HEK293 (cell line): Measurements from ENCODE around the gene RPS6KB2.

Experiments used
- CTCF ChIA-PET: fragments of 350-600 bp; formaldehyde crosslinking; extraction: SDS; loops from one replicate; lab custom pipeline; 2021; ENCODE audit warnings: antibody characterized with exemption; lab: Yijun Ruan, JAX
- POLR2A ChIA-PET: fragments of 300-600 bp; formaldehyde crosslinking; extraction: SDS; loops from one replicate; lab custom pipeline; 2020; ENCODE audit warnings: antibody characterized with exemption, inconsistent platforms; lab: Yijun Ruan, JAX
- H3K27ac ChIP-seq: fragments of 200-500 bp; sonication (Bioruptor generic); 2 replicates; pipeline ENCODE4 v1.5.1; 2014; ENCODE audit warnings: low read depth, low read length, control low read depth, inconsistent platforms; ENCODE audit errors: extremely low read depth
- H3K36me3 ChIP-seq, 2 experiments: fragments of 200-500 bp in 1 of 2; sonication (Bioruptor generic) in 1 of 2; 1 replicate in 1 of 2; 2 replicates in 1 of 2; pipeline ENCODE4 v1.5.1; 2014 to 2017; ENCODE audit warnings: inconsistent platforms in 2 of 2, low read length in 2 of 2; ENCODE audit not compliant: control insufficient read depth in 2 of 2, insufficient read depth in 1 of 2
- H3K4me1 ChIP-seq: fragments of 200-500 bp; sonication (Bioruptor generic); 2 replicates; pipeline ENCODE4 v1.5.1; 2014; ENCODE audit warnings: mild to moderate bottlenecking, low read length, inconsistent platforms; ENCODE audit not compliant: control insufficient read depth, insufficient read depth
- H3K4me3 ChIP-seq: 2 replicates; pipeline ENCODE4 v1.5.1; 2011; ENCODE audit warnings: low read depth, mild to moderate bottlenecking, control low read depth, low read length, moderate library complexity
- H3K9me3 ChIP-seq: fragments of 200-500 bp; sonication (Bioruptor generic); 2 replicates; pipeline ENCODE4 v1.5.1; 2014; ENCODE audit warnings: low read depth, low read length, inconsistent platforms; ENCODE audit not compliant: control insufficient read depth, insufficient read depth
- HOXD13 ChIP-seq: sonication (generic); formaldehyde crosslinking; IDR thresholded peaks from 2 replicates; pipeline ENCODE4 v1.8.0; 2022; ENCODE audit warnings: missing genetic modification reagents, borderline replicate concordance
- MEIS1 ChIP-seq: sonication (generic); formaldehyde crosslinking; IDR thresholded peaks from 2 replicates; pipeline ENCODE4 v1.8.1; 2022; ENCODE audit warnings: missing genetic modification reagents, mild to moderate bottlenecking, borderline replicate concordance
- MZF1 ChIP-seq: fragments of 450-650 bp; formaldehyde crosslinking; IDR thresholded peaks from 2 replicates; pipeline ENCODE4 v1.5.1; 2017; ENCODE audit warnings: missing biosample characterization, missing genetic modification characterization, borderline replicate concordance
- SCRT1 ChIP-seq: fragments of 450-650 bp; formaldehyde crosslinking; IDR thresholded peaks from 2 replicates; pipeline ENCODE4 v1.5.1; 2016; ENCODE audit warnings: missing biosample characterization, missing genetic modification characterization, borderline replicate concordance
- SETDB1 ChIP-seq: IDR thresholded peaks from one replicate; pipeline ENCODE4 v1.6.1; 2017; ENCODE audit warnings: mild to moderate bottlenecking, low read length, moderate library complexity, mixed read lengths; ENCODE audit not compliant: insufficient read length
- ZNF146 ChIP-seq: fragments of 450-650 bp; formaldehyde crosslinking; IDR thresholded peaks from 2 replicates; pipeline ENCODE4 v1.5.1; 2016; ENCODE audit warnings: missing biosample characterization, missing genetic modification characterization
- ZNF202 ChIP-seq: fragments of 450-650 bp; formaldehyde crosslinking; IDR thresholded peaks from 2 replicates; pipeline ENCODE4 v1.5.1; 2016; ENCODE audit warnings: missing biosample characterization, missing genetic modification characterization, borderline replicate concordance
- ZNF239 ChIP-seq: fragments of 450-650 bp; formaldehyde crosslinking; IDR thresholded peaks from 2 replicates; pipeline ENCODE4 v1.5.1; 2016; ENCODE audit warnings: missing biosample characterization, missing genetic modification characterization
- ZNF248 ChIP-seq: fragments of 450-650 bp; formaldehyde crosslinking; IDR thresholded peaks from 2 replicates; pipeline ENCODE4 v1.5.1; 2017; ENCODE audit warnings: missing biosample characterization, missing genetic modification characterization
- ZNF354C ChIP-seq: fragments of 450-650 bp; formaldehyde crosslinking; IDR thresholded peaks from 2 replicates; pipeline ENCODE4 v1.5.1; 2016; ENCODE audit warnings: missing biosample characterization, missing genetic modification characterization, low read depth, borderline replicate concordance
- ZNF394 ChIP-seq: fragments of 450-650 bp; formaldehyde crosslinking; IDR thresholded peaks from 2 replicates; pipeline ENCODE4 v1.5.1; 2016; ENCODE audit warnings: missing biosample characterization, missing genetic modification characterization, mild to moderate bottlenecking, moderate library complexity, borderline replicate concordance
- ZNF621 ChIP-seq: fragments of 450-650 bp; formaldehyde crosslinking; IDR thresholded peaks from 2 replicates; pipeline ENCODE4 v1.5.1; 2017; ENCODE audit warnings: missing biosample characterization, missing genetic modification characterization
- ZNF837 ChIP-seq: fragments of 450-650 bp; formaldehyde crosslinking; IDR thresholded peaks from 2 replicates; pipeline ENCODE4 v1.5.1; 2016; ENCODE audit warnings: missing biosample characterization, missing genetic modification characterization
- ZSCAN30 ChIP-seq: fragments of 450-650 bp; IDR thresholded peaks from 2 replicates; pipeline ENCODE4 v1.5.1; 2018; ENCODE audit warnings: missing biosample characterization, mild to moderate bottlenecking, missing genetic modification characterization, moderate library complexity
- TF ChIP-seq, protein P1 (sequence below): fragments of 450-650 bp; formaldehyde crosslinking; IDR thresholded peaks from 2 replicates; pipeline ENCODE4 v1.5.1; 2016; ENCODE audit warnings: missing biosample characterization, missing genetic modification characterization
- TF ChIP-seq, protein P2 (sequence below): fragments of 450-650 bp; formaldehyde crosslinking; IDR thresholded peaks from 2 replicates; pipeline ENCODE4 v1.5.1; 2016; ENCODE audit warnings: missing biosample characterization, missing genetic modification characterization, low read depth

Gene RPS6KB2

DNA sequence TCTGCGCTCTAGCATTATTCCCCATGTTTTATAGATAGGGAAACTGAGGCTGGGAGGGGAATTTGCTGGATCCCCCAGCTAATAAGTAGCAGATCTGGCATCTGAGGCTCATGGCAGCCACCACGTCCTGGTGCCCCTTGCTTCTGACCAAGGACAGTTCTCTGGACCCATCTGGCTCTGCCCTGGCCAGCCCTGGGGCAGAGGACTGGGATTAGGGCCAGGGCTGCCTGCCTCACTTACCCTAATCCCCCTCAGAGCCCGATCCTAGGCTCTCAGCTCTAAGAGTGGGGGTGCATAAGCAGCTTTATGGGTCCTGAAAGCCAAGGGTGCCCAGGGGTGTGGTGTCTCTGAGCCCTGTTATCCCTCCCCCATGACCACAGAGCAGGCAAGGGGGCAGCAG lies 26.8 kb downstream of the RPS6KB2 start, which contains the start of gene CABP4 (continued):
- no peak for TF ChIP-seq ZNF146 (tag by site-specific recombination)
- TF ChIP-seq, all 188 proteins: peak for 0

DNA sequence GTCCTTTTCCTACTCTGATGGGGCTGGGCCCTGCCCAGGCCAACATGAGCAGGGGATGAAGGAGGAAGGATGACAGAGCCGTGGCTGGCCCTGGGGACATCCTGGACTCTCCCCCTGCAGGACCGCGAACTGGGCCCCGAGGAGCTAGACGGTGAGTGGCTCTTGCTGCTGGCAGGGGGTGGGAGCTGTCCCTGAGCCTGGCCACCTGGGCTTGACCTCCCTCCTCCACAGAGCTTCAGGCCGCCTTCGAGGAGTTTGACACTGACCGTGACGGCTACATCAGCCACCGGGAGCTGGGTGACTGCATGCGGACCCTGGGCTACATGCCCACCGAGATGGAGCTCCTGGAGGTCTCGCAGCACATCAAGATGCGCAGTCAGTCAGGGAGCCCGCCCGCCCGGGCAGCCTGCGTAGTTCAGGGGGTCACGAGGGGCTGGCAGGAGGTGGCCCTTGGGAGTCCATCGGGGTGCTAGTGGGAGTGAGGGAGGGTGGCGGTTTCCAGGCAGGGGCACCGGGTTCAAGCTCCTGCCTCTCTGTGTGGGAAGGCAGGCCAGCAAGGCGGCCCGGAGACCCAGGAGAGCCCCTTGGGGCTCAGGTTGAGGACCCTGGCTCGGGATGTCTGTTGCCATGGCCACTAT lies 27.9 kb downstream of the RPS6KB2 start:
- TF ChIP-seq ZSCAN30, result no peak
- no peak for TF ChIP-seq ZNF621 (tag by site-specific recombination)
- no peak for TF ChIP-seq ZNF837 (tag by site-specific recombination)
- no peak for TF ChIP-seq HOXD13 (CRISPR knock-in tag)
- no peak for TF ChIP-seq SETDB1
- TF ChIP-seq MZF1, result no peak
- TF ChIP-seq, protein P1, sequence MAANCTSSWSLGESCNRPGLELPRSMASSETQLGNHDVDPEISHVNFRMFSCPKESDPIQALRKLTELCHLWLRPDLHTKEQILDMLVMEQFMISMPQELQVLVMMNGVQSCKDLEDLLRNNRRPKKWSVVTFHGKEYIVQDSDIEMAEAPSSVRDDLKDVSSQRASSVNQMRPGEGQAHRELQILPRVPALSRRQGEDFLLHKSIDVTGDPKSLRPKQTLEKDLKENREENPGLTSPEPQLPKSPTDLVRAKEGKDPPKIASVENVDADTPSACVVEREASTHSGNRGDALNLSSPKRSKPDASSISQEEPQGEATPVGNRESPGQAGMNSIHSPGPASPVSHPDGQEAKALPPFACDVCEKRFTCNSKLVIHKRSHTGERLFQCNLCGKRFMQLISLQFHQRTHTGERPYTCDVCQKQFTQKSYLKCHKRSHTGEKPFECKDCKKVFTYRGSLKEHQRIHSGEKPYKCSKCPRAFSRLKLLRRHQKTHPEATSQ, result no peak
- no peak overlapping the region for H3K4me3 ChIP-seq
- no peak overlapping the region for H3K27ac ChIP-seq
- no peaks in the 10 kb centered on the region for H3K4me1 ChIP-seq
- ChIA-PET CTCF (no interaction called here), POLR2A (no interaction called here)
- H3K36me3 ChIP-seq, result no peaks in the 10 kb centered on the region
- H3K9me3 ChIP-seq, result no peaks in the 10 kb centered on the region

DNA sequence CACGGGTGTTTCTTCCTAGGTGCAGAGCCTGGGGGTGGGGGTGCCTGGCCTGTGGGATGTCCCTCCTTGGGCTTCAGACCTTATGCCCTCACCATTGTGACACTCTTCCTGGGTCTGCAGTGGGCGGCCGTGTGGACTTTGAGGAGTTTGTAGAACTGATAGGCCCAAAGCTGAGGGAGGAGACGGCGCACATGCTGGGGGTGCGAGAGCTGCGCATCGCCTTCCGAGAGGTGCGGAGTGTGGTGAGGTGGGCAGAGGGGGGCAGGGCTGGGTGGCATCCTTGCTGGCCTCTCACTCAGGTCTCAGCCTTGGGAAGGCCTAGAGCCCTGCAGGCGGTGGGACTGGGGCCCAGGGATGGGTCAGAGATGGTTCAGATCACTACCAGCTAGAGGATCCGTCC lies 29.2 kb downstream of the RPS6KB2 start:
- H3K36me3 ChIP-seq, result no peaks in the 10 kb centered on the region
- POLR2A ChIA-PET, result interaction anchor here (0.6 kb wide), 1 partner anchor 9 kb away, joined by 4 read pairs; no protein-coding TSS in a partner anchor
- H3K9me3 ChIP-seq, result no peaks in the 10 kb centered on the region
- TF ChIP-seq ZNF202 (tag by site-specific recombination) (no peak), ZNF248 (tag by site-specific recombination) (no peak), ZNF394 (tag by site-specific recombination) (no peak), SCRT1 (tag by site-specific recombination) (no peak), ZNF837 (tag by site-specific recombination) (no peak), ZNF239 (tag by site-specific recombination) (no peak)
- TF ChIP-seq, protein P2, sequence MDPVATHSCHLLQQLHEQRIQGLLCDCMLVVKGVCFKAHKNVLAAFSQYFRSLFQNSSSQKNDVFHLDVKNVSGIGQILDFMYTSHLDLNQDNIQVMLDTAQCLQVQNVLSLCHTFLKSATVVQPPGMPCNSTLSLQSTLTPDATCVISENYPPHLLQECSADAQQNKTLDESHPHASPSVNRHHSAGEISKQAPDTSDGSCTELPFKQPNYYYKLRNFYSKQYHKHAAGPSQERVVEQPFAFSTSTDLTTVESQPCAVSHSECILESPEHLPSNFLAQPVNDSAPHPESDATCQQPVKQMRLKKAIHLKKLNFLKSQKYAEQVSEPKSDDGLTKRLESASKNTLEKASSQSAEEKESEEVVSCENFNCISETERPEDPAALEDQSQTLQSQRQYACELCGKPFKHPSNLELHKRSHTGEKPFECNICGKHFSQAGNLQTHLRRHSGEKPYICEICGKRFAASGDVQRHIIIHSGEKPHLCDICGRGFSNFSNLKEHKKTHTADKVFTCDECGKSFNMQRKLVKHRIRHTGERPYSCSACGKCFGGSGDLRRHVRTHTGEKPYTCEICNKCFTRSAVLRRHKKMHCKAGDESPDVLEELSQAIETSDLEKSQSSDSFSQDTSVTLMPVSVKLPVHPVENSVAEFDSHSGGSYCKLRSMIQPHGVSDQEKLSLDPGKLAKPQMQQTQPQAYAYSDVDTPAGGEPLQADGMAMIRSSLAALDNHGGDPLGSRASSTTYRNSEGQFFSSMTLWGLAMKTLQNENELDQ, result no peak
- CTCF ChIA-PET, result interaction anchor here (0.6 kb wide), 1 partner anchor 94 kb away, joined by 3 read pairs; no protein-coding TSS in a partner anchor
- no peak overlapping the region for H3K4me3 ChIP-seq
- H3K4me1 ChIP-seq, result no peaks in the 10 kb centered on the region
- H3K27ac ChIP-seq, result no peak overlapping the region

DNA sequence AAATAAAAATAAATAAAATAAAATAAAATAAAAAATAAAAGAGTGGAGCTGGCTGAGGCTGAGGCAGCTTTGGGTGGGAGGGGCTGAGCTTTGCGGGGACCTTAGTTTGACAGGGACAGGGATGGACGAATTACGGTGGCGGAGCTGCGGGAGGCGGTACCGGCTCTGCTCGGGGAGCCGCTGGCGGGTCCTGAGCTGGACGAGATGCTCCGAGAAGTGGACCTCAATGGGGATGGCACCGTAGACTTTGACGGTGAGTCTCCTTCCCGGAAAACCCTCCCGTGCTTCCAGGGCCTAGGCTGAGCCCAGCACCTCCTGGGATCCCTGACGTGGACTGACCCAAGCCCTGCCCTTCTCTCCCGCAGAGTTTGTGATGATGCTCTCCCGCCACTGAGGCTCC lies 30.0 kb downstream of the RPS6KB2 start:
- TF ChIP-seq ZNF354C (no peak), MEIS1 (CRISPR knock-in tag) (no peak)
- POLR2A ChIA-PET, result no interaction called here
- H3K4me1 ChIP-seq, result no peaks in the 10 kb centered on the region

More for the DNA sequence above, 30.0 kb downstream of the RPS6KB2 start:
- Histone ChIP-seq H3K4me3 (no peak overlapping the region), H3K36me3 (no peaks in the 10 kb centered on the region), H3K9me3 (no peaks in the 10 kb centered on the region), H3K27ac (no peak overlapping the region)
- CTCF ChIA-PET, result interaction anchor here (0.6 kb wide), 1 partner anchor 94 kb away, joined by 3 read pairs; no protein-coding TSS in a partner anchor
